Ovary (tissue), 3 donors: ENCODE data around the gene KRT86.

Source experiments
- CTCF ChIP-seq, 3 donors: fragments of 450-650 bp in 2 of 3; fragments of 200-600 bp in 1 of 3; IDR thresholded peaks; one replicate each; pipeline versions ENCODE4 v1.5.1 to v1.8.0; 2016 to 2022; ENCODE audit warnings: antibody characterized with exemption in 3 of 3, mild to moderate bottlenecking in 1 of 3
- EP300 ChIP-seq: sonication (generic); formaldehyde crosslinking; IDR thresholded peaks from one replicate; pipeline ENCODE4 v1.6.1; 2017; ENCODE audit warnings: antibody characterized with exemption
- POLR2A ChIP-seq: fragments of 450-650 bp; IDR thresholded peaks from one replicate; pipeline ENCODE4 v1.6.1; 2017; ENCODE audit warnings: antibody characterized with exemption, mild to moderate bottlenecking, moderate library complexity
- donor health status: DM: no; HTN: no; CAD: no.

GRCh38 chr12:52316290-52316689, 41.8 kb downstream of the KRT86 start:
- TF ChIP-seq POLR2A (no peak), CTCF (IDR thresholded peaks at IDR 0.05) (no peak), EP300 (no peak)
